Neural crest cell (in vitro differentiated cells): ENCODE data around the gene SCN8A. TPM values are rescaled to one million over a fixed set of nuclear protein-coding genes. Genes with fewer than 3 reads are reported as not detected.

Source experiments
- DNase-seq: peaks from one replicate; pipeline ENCODE4 v3.0.0; 2021; ENCODE audit warnings: low read depth, mixed read lengths, low spot score
- H3K27ac Mint-ChIP-seq: one replicate; pipeline ENCODE4 v1.8.0; 2021; ENCODE audit warnings: mild to moderate bottlenecking, mixed read lengths; ENCODE audit not compliant: unreplicated experiment
- H3K27me3 Mint-ChIP-seq: 2 replicates; pipeline ENCODE4 v1.8.0; 2021; ENCODE audit warnings: low read depth, mild to moderate bottlenecking, mixed read lengths
- H3K36me3 Mint-ChIP-seq: 2 replicates; pipeline ENCODE4 v1.8.0; 2021; ENCODE audit warnings: low read depth, mild to moderate bottlenecking, mixed read lengths
- H3K4me1 Mint-ChIP-seq: 2 replicates; pipeline ENCODE4 v1.8.0; 2021; ENCODE audit warnings: mixed read lengths
- H3K4me3 Mint-ChIP-seq: one replicate; pipeline ENCODE4 v1.8.0; 2021; ENCODE audit warnings: mild to moderate bottlenecking, mixed read lengths
- H3K9me3 Mint-ChIP-seq: 2 replicates; pipeline ENCODE4 v1.8.0; 2021; ENCODE audit warnings: mixed read lengths
- CTCF ChIP-seq: fragments of 200-600 bp; sonication (generic); conservative IDR thresholded peaks from 2 replicates; pipeline ENCODE4 v1.5.0; 2021; ENCODE audit warnings: antibody characterized with exemption, mild to moderate bottlenecking
- total RNA-seq: library from RNA; stranded (reverse); gene quantifications from 2 replicates; pipeline ENCODE4 v1.2.1, GENCODE V29; 2021

Gene SCN8A
- total RNA-seq, 1 donor from 2014 or later, result 13.0 TPM

GRCh38 chr12:51626629-51627028 lies 35.6 kb downstream of the SCN8A start:
- H3K27ac Mint-ChIP-seq, result no peak overlapping the region
- H3K36me3 Mint-ChIP-seq, result no peaks in the 10 kb centered on the region
- no peaks in the 10 kb centered on the region for H3K27me3 Mint-ChIP-seq
- TF ChIP-seq CTCF, result no peak
- DNase-seq, result no peak
- H3K4me1 Mint-ChIP-seq, result peaks cover 40% of the 10 kb centered on the region
- H3K9me3 Mint-ChIP-seq, result peaks cover 3% of the 10 kb centered on the region
- no peak overlapping the region for H3K4me3 Mint-ChIP-seq

GRCh38 chr12:51630256-51630880 lies 39.3 kb downstream of the SCN8A start:
- no peak for DNase-seq
- Mint-ChIP-seq H3K4me1 (peaks cover 70% of the 10 kb centered on the region), H3K27me3 (no peaks in the 10 kb centered on the region), H3K36me3 (no peaks in the 10 kb centered on the region), H3K4me3 (peak overlapping the region; percentile 14), H3K9me3 (peaks cover 3% of the 10 kb centered on the region), H3K27ac (no peak overlapping the region)
- TF ChIP-seq CTCF, result no peak

- no peak for DNase-seq
- TF ChIP-seq CTCF, result no peak
- Mint-ChIP-seq H3K4me3 (peak overlapping the region; percentile 14), H3K36me3 (no peaks in the 10 kb centered on the region), H3K27ac (peak overlapping the region; percentile 28), H3K27me3 (no peaks in the 10 kb centered on the region), H3K9me3 (peaks cover 3% of the 10 kb centered on the region), H3K4me1 (peaks cover 70% of the 10 kb centered on the region)
Observed at GRCh38 chr12:51630986-51631385, 40.0 kb downstream of the SCN8A start.

- H3K36me3 Mint-ChIP-seq, result peaks cover 2% of the 10 kb centered on the region
Observed at GRCh38 chr12:51631591-51631990, 40.6 kb downstream of the SCN8A start.

GRCh38 chr12:51632623-51633022 lies 41.6 kb downstream of the SCN8A start:
- peak overlapping the region; percentile 10 for H3K4me3 Mint-ChIP-seq
- H3K36me3 Mint-ChIP-seq, result peaks cover 9% of the 10 kb centered on the region
- peak overlapping the region; percentile 0 for H3K27ac Mint-ChIP-seq
- DNase-seq, result no peak
- no peak for TF ChIP-seq CTCF
- peaks cover 66% of the 10 kb centered on the region for H3K4me1 Mint-ChIP-seq
- peaks cover 11% of the 10 kb centered on the region for H3K9me3 Mint-ChIP-seq
- no peaks in the 10 kb centered on the region for H3K27me3 Mint-ChIP-seq

More at GRCh38 chr12:51631591-51631990, 40.6 kb downstream of the SCN8A start:
- Mint-ChIP-seq H3K4me1 (peaks cover 70% of the 10 kb centered on the region), H3K27ac (peak overlapping the region; percentile 28), H3K4me3 (peak overlapping the region; percentile 14), H3K27me3 (no peaks in the 10 kb centered on the region), H3K9me3 (peaks cover 5% of the 10 kb centered on the region)
- no peak for DNase-seq
- TF ChIP-seq CTCF, result no peak
